LoVo (cell line): ENCODE measurements around the gene GPD1.
"Not testable (repeated sequence)": the region's sequence is repeated elsewhere in the genome, so short reads cannot be mapped to it uniquely, and the experiment has no call there.

Experiments used
- DNase-seq: peaks from one replicate; pipeline ENCODE4 v3.0.0-alpha.2; 2016; ENCODE audit warnings: low spot score

Gene GPD1

DNA sequence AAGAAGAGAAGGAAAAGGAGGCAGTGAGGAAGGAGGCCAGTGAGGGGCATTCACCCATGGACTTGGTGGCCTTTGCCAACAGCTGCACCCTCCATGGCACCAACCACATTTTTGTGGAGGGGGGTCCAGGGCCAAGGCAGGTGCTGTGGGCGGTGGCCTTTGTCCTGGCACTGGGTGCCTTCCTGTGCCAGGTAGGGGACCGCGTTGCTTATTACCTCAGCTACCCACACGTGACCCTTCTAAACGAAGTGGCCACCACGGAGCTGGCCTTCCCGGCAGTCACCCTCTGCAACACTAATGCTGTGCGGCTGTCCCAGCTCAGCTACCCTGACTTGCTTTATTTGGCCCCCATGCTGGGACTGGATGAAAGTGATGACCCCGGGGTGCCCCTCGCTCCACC lies 30.1 kb upstream of the GPD1 start:
- DNase-seq: no peak

- peak; percentile 87 for DNase-seq
Measured at GRCh38 chr12:50074936-50075807, 28.6 kb upstream of the GPD1 start.

DNA sequence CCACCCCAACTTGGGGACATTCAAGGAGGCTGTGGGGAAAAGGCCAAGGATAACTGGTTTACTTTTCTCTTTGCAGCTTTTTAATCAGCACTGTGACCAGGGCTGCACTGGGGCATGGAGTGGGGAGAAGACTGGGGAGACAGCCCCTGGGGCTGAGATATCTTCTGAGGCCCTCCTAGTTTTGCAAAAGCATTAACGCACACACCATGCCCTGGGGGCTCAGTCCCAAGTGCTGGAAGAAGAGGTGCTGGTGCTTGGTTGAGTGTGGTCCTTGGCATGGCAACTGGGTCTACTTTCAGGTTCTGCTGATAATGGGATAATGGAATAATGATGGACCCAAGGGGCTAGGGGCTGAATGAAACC lies 28.0 kb upstream of the GPD1 start:
- DNase-seq: no peak

- DNase-seq: no peak
Measured at GRCh38 chr12:50077099-50077498, 26.7 kb upstream of the GPD1 start.

DNA sequence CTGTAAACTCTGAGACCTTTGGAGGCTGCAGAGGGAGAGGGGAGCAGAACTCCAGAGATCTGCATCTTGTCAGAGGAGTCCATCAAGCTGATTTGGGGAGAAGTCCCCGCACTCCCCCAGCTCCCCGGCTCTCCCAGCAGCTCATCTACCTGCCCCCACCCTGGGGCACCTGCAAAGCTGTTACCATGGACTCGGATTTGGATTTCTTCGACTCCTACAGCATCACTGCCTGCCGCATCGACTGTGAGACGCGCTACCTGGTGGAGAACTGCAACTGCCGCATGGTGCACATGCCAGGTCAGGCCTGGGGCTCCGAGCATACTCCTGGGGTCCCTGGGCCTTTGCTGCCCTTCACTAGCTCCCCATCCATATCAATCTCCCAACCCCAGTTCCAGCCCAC lies 25.5 kb upstream of the GPD1 start:
- DNase-seq: no peak

DNA sequence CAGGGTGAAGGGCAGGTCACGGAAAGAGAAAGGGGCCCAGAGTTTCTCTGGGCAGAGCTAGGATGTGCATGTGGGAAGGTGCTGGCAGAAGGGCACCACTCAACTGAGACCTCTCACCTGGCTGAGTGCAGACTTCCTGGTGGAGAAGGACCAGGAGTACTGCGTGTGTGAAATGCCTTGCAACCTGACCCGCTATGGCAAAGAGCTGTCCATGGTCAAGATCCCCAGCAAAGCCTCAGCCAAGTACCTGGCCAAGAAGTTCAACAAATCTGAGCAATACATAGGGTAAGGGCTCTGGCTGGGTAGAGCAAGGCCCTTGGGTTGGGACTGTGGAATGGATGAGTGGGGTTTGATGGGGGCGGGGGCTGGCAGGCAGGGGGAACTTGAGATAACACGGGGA lies 24.0 kb upstream of the GPD1 start:
- no peak for DNase-seq

- no peak for DNase-seq
Measured at GRCh38 chr12:50081096-50081808, 22.6 kb upstream of the GPD1 start.

- peak; percentile 74 for DNase-seq
Measured at GRCh38 chr12:50082644-50083043, 21.2 kb upstream of the GPD1 start.

GRCh38 chr12:50083301-50083700 lies 20.5 kb upstream of the GPD1 start:
- DNase-seq: no peak

DNA sequence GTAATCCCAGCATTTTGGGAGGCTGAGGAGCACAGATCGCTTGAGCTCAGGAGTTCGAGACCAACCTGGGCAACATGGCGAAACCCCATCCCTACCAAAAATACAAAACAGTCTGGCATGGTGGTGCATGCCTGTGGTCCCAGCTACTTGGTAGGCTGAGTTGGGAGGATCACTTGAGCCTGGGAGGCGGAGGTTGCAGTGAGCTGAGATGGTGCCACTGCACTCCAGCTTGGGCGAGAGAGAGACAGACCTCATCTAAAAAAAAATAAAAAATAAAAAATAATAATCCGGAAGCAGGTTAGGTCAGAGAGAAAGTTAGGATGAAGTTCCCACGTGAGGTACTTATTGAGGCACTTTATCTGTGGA lies 19.4 kb upstream of the GPD1 start:
- not testable (repeated sequence) for DNase-seq

GRCh38 chr12:50084775-50085614 lies 18.8 kb upstream of the GPD1 start, which contains the start of gene SMARCD1:
Gene SMARCD1 (plus strand): TSS chr12:50085342. CDS start chr12:50085370, 28 bp downstream.
- peak; percentile 95 for DNase-seq

GRCh38 chr12:50085615-50086072 lies 18.2 kb upstream of the GPD1 start:
- no peak for DNase-seq

DNA sequence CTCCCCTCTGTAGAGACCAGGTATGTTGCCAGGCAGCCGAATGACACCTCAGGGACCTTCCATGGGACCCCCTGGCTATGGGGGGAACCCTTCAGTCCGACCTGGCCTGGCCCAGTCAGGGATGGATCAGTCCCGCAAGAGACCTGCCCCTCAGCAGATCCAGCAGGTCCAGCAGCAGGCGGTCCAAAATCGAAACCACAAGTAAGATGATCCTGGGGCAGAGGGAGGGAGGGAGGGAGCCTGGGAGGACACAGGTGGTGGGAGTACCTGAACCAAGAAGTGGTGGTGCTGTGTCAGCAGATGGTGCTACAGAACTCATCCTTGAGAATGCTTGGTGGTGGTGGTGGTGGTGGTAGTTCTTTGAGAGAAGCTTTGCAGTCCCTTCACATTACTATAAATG lies 17.7 kb upstream of the GPD1 start:
- no peak for DNase-seq

GRCh38 chr12:50087151-50087550 lies 16.7 kb upstream of the GPD1 start:
- DNase-seq: no peak

DNA sequence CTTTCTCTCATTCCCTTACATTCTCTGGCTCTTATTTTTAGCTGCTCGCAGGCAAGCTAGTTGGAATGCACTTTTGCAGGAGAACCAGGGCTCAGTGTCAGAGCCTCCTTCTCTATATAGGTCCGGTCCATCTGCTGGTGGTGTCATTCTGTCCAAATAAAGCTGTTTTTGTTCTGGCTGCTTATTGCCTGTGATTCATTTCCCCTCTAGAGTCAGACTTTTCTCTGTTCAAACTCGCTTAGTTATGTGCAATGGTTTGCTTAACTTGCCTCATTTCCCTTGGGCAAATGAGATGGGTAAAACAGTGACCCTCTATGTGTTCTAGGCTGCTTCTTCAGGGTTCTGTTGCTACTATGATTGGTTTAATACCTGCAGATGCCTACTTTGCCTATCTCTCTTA lies 15.8 kb upstream of the GPD1 start:
- no peak for DNase-seq

- DNase-seq: peak; percentile 82
Measured at GRCh38 chr12:50088577-50089335, 15.1 kb upstream of the GPD1 start.

DNA sequence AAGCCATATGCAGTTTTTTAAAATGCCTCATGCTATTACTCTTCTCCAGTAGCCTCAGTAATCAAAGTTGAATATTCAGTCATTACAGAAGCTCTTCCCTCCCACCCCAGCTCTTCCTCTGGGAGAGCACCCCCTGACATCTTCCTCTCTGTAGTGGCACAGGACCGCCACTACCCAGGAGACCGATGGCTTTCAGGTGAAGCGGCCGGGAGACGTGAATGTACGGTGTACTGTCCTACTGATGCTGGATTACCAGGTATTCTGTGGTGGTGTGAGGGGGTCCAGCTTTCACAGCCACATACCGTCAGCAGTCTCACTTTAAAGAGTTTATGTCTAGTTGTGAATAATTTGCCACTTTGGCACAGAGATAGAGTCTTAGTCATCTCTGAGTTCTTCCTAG lies 14.1 kb upstream of the GPD1 start:
- DNase-seq: no peak

GRCh38 chr12:50090391-50090790 lies 13.4 kb upstream of the GPD1 start:
- DNase-seq: no peak

DNA sequence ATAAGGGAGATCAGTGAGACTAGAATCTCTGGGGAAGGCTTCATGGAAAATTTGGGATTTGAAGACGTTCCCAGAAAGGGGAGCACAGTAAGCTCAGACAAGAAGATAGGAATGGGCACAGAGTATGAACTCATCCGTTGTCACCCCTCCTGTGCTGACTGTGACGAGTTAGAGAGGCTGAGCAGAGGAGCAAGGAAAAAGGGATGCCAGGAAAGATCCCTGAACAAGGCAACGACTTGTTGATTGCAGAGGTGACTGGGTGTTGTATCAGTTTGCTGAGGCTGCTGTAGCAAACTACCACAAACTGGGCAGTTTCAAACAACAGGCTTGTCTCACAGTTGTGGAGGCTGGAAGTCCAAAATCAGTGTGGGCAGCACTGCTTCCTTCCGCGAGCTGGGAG lies 5.9 kb upstream of the GPD1 start:
- DNase-seq: no peak

DNA sequence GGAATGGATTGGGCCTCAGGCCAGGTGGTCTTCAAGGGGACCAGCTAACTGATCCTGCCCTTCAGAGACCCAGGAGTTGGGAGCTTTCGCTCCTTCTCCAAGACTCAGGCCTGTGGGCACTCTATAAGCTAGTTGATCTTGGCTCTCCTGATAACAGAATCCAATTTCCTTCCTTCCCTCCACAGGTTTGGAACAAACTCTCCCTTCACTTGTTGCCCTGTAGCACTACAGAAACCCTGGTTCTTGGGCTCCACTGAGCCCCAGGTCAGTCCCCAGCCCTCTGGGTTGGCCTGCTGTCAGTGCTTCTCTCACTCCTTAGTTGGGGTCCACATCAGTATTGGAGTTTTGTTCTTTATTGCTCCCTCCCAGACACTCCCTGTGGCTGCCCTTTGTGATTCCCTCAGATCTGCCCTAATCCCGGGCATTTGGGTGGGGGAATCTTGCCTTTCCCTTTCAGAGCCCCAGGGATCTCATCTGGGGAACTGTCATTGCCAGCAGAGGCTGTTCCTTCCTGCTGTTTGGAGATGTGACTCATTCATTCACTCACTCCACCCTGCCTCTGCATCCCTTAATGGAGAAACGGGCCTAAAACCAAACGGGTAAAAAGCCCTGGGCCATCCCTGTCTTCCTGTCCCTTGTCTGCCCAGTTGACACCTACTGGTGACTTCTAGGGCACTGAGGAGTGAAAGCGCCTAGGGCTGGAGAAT lies 4.4 kb upstream of the GPD1 start:
- DNase-seq: no peak

GRCh38 chr12:50100561-50100960 lies 3.2 kb upstream of the GPD1 start:
- no peak for DNase-seq
